ENCODE data around the gene TSPAN31.

The TSPAN31 gene

DNA sequence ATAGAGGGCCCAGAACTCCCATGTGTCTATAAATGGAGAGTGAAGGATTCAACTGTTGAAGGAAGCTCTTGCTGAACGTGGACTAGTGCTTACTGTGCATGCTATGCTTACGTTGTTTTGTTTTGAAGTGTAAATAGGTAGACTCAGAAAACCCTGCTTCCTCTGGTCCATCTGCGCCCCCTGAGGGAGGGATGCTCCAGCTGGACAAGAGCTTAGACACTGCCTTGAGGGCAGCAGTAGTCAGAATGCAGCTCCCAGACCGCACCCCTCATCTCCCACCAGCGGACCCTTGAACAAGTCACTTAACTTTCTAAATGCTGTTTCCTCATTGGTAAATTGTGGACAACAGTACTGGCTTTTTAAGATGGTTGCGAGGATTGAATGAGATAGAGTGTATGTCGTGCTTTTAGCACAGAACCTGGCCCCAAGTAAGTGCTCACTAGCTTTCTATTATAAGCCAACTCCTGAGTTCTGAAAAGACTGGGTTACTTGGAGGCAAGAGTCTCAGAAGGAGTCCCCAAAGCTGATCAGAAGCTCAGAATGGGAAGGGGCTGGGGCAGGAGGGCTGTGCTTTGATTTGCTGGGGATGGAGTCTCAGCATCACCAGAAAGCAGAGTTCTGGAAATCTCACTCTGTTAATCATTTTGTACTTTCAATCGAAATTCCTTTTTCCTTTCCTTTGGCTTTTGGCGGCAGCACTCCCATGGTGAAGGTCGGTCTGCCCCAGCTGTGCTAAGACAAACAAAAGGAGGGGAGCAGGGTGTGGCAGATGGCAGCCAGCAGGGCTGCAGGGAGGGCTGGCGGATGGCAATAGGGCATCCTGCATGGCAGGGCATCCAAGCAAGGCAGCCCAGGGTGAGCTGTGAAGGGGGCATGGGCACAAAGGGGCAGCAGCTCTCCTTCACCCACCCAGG lies 21.9 kb upstream of the TSPAN31 start:
- DNase-seq: no peak

- DNase-seq: no peak
These were observed 21.2 kb upstream of the TSPAN31 start for GRCh38 chr12:57723630-57723962.

DNA sequence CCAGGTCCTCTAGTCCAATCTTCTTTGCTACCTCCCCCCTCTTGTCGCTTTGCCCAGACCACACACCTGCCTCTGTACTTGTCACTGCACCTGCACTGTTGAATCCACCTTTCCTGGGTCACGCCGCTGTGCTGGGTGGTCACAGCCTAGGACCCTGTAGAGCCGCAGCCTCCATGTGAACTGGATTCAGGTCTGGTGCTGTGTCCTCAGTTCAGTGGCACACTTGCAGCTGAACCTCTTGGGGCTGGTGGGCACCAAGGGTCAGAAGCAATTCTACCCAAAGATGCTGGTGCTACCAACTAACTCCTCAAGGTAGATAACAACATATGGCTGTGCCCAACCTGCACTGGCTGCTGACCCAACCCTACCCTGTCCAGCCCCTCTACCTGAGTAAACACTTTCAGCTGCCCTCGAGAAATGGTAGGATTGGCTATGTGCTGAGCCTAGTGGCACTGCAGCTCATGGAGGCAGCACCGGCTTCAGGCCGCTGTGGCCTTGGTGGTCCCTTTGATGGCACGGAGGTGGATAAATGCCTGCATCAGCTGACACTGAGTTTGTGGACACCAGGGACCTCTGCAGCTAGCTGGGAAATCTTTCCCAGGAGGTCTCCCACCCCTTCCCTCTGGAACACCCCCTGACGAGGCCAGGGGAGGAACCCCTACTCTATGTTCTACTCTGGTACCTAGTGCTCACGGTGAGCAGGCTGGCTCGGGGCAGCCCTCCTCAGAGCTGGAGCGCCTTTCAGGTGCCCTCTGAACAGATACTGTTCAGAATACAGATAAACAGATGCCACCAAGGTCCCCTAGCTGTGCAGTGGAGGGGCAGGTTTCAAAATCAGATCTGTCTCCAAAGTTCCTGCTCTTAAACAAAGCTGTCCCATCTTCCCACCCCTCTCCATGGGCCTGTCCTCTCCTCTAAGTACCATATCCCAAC lies 20.6 kb upstream of the TSPAN31 start:
- DNase-seq: no peak

DNA sequence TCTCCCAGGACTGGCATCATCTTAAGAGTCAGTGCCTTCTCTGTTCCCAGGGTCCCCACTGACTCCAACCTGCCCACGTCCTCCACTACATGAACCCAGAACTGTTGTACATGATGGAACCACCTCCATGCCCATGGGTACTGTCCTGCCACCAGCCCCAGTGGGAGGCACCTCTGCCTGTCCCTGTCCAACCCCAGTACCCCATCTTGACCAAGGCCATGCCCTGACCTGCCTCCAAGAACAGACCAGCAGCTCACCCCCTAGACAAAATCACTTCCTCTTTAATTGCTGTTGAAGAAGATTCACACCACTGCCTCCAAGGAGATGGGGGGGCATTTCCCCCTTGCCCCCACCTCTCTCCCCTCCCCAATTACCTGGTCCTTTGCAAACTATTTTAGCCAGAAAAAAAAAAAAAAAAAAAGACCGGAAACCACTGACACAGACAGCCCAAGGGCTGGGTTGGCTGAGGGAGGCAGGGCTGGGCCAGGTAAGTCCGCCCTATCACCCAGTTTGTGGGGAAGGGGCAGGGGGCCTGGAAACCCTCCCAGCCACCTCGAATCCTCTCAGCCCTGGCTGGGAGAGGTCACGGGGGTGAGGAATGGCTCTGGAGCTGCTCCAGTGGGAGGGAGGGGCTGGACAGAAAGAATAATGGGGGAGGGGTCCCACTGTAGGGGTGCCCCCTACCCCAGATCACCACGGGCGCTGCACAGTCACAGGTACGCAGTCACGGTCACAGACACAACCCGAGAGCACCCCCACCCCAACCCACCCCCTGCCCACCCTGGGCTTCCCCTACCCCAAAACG lies 19.7 kb upstream of the TSPAN31 start:
- DNase-seq: no peak

DNA sequence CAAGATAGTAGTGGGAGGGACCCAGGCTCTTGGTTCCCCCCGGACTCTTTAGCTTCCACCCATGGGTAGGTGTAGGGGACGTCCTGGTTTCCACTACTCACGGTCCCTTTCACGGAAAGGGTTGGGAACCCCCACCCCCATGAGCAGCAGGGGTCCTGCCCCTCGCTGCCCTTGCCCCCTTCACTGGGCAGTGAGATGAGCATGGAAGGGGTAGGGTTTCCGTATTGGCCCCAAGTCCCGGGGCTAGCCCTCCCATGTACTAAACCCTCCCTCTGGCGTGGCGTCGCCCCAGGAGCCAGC lies 19.0 kb upstream of the TSPAN31 start:
- no peak for DNase-seq

DNA sequence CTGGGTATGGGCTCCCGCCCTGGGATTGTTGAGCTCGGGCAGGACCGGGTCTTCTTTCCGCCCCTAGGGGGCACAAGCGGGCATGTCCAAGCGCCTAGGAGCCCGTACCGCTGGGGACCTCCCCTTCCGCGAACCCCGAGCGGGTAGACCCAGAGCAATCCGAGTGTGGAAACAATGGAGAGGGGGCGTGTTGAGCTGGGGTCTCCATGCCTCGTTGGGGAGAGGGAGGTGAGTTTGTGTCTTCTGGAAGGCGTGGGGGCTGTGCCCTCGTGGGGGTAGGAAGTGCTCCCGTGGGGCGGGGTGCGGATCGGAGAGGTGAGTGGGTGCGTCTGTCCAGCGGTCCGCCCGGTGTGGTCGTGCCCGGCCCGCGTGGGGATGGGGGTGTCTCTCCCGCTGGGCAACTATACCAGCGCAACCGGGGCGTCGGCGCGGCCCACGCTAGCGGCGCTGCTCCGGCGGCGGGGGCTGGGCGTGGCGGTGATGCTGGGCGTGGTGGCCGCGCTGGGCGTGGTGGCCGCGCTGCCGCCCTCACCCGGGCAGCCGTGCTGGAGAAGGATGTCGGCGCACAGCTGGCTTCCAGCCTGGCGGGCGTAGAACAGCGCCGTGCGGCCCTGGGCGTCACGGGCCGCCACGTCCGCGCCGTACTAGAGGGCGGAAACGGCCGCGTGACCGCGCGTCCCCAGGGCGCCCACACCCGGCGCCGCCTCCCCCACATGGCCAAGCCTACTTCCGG lies 18.5 kb upstream of the TSPAN31 start:
- DNase-seq: peak; percentile 38 to 41 (median 40)

DNA sequence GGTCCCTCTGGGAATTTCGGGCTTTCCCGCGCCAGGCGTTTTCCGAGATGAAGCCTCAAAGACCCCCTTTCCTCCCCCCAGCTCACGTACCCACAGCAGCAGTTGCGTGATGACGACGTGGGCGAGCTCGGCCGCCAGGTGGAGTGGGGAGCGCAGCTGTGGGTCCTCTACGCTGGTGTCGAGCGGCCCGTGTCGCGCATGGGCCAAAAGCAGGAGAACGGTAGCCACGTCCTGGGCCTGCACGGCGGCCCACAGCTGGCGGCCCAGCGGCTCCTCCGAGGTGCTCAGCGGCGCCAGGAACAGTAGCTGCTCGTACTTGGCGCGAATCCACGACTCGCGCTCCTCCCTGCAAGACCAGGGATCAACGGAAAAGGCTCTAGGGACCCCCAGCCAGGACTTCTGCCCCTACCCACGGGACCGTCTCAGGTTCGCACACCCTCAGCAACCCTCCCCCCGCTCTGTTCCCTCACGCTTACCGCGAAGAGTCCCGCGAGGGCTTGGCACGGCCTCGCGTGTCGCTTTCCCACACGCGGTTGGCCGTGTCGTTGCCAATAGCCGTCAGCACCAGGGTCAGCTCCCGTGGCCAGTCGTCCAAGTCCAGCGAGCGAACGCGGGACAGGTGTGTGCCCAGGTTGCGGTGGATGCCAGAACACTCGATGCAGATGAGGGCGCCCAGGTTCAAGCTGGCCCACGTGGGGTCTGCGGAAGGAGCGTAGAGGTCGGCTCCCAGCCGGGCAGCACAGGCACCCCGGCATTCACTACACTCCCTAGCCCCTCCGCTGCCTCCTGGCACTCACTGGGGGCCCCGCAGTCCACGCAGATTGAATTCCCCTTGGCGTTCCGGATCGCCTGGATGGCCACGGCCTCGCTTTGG lies 17.7 kb upstream of the TSPAN31 start:
- DNase-seq: no peak

DNA sequence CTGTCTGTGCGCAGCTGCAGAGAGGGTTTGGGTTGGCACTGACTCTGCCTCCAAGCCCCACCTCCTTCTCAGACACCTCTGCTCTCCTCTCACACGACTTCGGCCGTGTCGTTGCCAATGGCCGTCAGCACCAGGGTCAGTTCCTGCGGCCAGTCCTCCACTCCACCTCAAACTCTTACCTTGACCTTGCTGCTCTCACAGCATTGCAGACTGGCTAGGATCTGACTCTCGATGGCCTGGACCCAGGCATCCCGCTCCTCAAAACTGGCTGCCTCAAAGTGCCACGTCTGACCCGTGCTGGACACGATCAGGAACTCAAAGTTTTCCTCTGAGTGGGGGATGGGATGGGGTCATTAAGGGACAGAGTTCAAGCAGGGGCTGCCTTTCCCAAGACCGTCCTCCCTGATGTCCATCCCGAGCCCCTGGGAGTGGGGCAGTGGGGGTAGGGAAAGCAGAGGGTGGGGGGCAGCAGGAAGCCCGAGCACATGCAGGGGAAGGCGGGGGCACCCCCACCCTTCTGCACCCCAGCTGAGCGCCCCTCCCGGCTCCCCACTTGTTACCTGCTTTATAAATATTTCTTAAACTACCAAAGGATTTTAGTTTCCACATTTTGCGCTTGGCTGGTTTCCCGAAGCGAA lies 17.0 kb upstream of the TSPAN31 start:
- DNase-seq: no peak

DNA sequence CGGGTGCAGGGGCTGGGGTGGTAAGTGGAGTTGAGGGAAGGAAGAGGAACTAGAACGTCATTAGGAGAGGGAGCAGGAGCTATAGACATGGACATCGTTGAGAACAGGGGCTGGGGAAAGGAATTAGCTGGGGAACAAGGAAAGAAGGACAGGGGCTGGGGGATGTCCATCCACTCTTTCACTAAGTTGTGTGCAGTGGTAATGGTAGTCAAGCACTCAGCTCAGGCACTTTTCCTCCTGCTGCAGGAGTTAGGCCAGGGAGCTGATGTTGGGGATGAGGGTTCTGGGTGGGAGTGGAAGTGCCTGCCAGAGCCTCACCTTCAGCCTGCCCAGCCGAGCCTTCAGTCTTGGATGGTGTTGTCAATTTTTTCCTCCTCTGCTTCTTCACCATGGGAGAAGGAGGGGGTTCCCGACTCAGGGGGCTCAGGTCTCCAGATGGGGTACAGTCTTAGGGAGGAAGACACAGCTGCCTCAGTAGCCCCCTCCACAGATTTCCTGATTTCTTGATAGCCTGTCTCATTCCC lies 15.5 kb upstream of the TSPAN31 start:
- no peak for DNase-seq

GRCh38 chr12:57730336-57731067 lies 14.3 kb upstream of the TSPAN31 start:
- no peak for DNase-seq

DNA sequence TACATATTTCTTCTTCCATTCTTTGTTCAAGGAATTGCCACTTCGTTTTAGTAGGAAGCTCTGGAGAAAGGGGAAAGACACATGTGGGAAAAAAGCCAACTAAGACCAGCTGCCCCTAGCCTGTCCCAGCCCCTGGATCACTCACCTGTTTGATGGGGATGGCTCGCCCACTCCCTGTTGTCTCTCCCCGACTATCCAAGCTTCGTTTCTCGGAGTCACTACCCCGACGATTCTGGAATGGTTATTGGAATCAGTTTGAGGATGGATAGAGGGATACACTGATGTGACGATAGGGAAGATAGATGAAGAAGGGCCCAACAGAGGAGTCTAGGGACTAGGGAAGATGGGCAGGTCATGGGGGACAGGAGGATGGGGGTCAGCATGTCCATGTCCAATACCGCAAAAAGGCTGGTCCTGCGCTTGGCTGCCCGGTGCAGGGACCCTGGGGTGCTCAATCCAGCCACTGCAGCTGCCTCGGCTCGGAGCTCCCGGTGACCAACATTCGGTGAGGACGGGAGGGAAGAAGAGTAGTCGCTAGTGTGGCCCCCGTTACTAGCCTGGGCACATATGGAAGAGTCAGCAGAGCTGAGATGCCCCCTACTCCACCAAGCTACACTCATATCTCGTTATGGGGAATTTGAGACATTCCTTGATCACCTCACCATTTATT lies 13.3 kb upstream of the TSPAN31 start:
- no peak for DNase-seq

GRCh38 chr12:57732270-57732669 lies 12.6 kb upstream of the TSPAN31 start:
- no peak for DNase-seq

DNA sequence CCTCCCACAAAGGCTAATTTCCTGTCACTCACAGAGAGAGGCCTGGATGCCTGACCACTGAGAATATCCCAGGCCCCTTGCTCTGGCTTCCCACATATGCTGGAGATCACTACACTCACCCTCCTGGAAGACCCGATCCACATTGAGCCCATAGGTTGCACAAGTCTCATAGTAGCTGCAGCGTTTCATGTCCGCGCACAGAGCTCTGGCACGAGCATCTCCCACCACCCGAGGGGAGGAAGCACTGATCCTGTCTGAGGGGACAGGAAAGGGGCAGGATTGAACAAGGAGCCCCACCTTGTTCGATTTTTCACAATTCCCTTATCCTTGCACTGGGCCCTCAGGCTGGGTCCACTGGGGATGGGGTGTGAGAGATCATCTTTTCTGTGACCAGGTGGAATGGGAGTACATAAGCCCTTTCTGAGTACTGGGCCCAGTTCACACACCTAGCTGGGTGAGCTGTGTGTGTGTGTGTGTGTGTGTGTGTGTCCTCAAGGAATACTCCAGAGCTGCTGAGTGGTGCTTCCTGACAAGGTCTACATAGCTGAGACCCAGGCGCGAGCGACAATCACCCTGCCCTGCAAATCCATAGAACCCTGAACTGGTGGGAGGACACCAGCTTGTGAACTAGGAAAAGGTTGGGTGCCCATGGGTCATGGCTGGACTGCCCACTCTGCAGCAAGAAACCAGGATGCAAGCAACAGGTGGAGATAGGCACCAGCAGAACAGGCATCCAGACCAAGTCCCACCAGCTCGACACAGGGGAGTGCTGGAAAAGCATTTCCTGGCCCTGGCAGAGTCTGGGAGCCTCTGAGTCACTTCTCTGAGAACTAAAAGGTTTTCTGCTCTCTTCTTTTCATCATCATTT lies 11.9 kb upstream of the TSPAN31 start:
- no peak for DNase-seq

GRCh38 chr12:57733928-57734327 lies 10.9 kb upstream of the TSPAN31 start:
- no peak for DNase-seq

DNA sequence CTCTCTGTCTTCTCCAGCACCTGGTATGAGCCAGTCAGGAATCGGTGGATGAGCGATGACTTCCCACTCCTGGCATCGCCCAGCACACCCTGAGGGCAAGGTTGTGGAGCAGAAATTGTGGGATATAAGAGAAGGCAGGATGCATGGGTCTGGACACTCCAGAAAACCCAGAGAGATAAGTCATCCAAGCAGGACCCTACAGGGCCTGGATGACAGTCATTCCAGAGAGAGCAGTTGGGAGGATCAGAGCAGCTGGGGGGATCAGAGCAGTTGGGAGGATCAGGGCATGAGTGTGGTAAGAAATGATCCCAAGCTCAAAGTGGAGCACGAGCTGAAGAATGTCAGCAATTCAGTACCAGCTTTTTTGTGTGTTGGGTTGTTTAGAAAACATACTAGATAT lies 10.2 kb upstream of the TSPAN31 start:
- DNase-seq: no peak

DNA sequence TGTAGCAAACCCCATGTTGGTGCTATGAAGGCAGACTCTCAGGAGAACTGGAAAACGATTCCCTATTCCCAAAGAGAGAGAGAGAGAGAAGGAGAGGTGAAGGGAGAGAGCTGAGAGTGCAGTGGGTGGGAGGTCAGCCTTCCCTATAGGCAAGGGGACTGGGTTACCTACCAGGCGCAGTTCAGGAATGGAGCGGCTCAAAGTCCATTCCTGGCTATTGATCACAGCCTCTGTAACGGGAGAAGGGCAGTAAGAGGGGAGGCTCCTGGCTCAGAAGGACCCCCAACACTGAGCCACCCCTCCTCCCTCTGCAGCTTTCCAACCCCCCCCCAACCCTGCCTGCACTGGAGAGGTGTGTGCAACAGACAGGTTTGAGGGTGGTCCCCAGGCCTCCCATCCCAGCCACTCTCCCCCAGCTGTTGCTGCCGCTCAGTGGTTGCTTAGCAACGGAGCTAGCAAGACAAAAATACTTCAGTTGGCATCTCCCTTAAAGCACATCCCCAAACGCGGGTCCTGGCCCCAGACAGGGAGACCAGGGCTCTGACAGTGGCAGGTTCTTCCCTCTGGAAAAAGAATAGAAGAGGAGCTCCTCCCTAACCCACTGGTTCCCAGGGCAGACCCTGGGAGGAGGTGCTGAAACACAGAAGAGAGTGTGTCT lies 9.5 kb upstream of the TSPAN31 start:
- no peak for DNase-seq

- no peak for DNase-seq
These were observed 8.7 kb upstream of the TSPAN31 start for GRCh38 chr12:57735952-57736740.
